CD14-positive monocyte (primary cell): ENCODE data around the gene MACROD2. TPM values are rescaled to one million over a fixed set of nuclear protein-coding genes. Genes with fewer than 3 reads are reported as not detected.

Experiments
- DNase-seq, 3 donors: peaks; one replicate each; pipeline ENCODE4 v3.0.0-alpha.2; 2011 to 2022
- H2AFZ ChIP-seq: 2 replicates; pipeline ENCODE4 v1.6.0; 2012; ENCODE audit warnings: mild to moderate bottlenecking, low read depth, low read length, inconsistent platforms; ENCODE audit not compliant: insufficient read depth, poor library complexity, severe bottlenecking
- H3K27ac ChIP-seq, 2 donors: 1 replicate in 1 of 2; 2 replicates in 1 of 2; pipeline ENCODE4 v1.5.1; 2012 to 2013; ENCODE audit warnings: low read length in 2 of 2, control low read depth in 1 of 2, inconsistent platforms in 1 of 2, low read depth in 1 of 2, mild to moderate bottlenecking in 1 of 2
- H3K27me3 ChIP-seq, 2 donors: one replicate each; pipeline versions ENCODE4 v1.6.0 to v1.6.1; 2011 to 2013; ENCODE audit warnings: low read length in 2 of 2; ENCODE audit not compliant: control insufficient read depth in 2 of 2, insufficient read depth in 2 of 2
- H3K36me3 ChIP-seq, 2 donors: replicated peaks in 1 of 2; 1 replicate in 1 of 2; 2 replicates in 1 of 2; pipeline versions ENCODE4 v1.5.1 to v1.6.1; 2012 to 2013; ENCODE audit warnings: low read length in 2 of 2, control low read depth in 1 of 2, inconsistent platforms in 1 of 2, mild to moderate bottlenecking in 1 of 2; ENCODE audit not compliant: insufficient read depth in 2 of 2, control insufficient read depth in 1 of 2
- H3K4me1 ChIP-seq, 2 donors: 1 replicate in 1 of 2; 2 replicates in 1 of 2; pipeline versions ENCODE4 v1.5.1 to v1.6.1; 2012 to 2013; ENCODE audit warnings: low read length in 2 of 2, control low read depth in 1 of 2, inconsistent platforms in 1 of 2, mild to moderate bottlenecking in 1 of 2, moderate library complexity in 1 of 2; ENCODE audit not compliant: insufficient read depth in 2 of 2, control insufficient read depth in 1 of 2
- H3K4me2 ChIP-seq: replicated peaks from 2 replicates; pipeline ENCODE3; 2012; ENCODE audit warnings: low read length, moderate library complexity, mild to moderate bottlenecking; ENCODE audit not compliant: poor library complexity, severe bottlenecking; ENCODE audit errors: extremely low read depth
- H3K4me3 ChIP-seq, 3 experiments: fragments of 200-600 bp in 1 of 3; sonication (generic) in 1 of 3; replicated peaks in 1 of 3; 1 replicate in 2 of 3; 2 replicates in 1 of 3; pipeline ENCODE4 v1.5.1; 2011 to 2013; ENCODE audit warnings: low read length in 3 of 3, mild to moderate bottlenecking in 3 of 3, control low read depth in 2 of 3, low read depth in 2 of 3, inconsistent platforms in 1 of 3, moderate library complexity in 1 of 3
- H3K79me2 ChIP-seq: 2 replicates; pipeline ENCODE4 v1.6.0; 2012; ENCODE audit warnings: mild to moderate bottlenecking, control low read depth, inconsistent platforms, low read length, moderate library complexity; ENCODE audit not compliant: insufficient read depth
- H3K9ac ChIP-seq: 2 replicates; pipeline ENCODE4 v1.6.0; 2017; ENCODE audit warnings: low read length, mild to moderate bottlenecking; ENCODE audit not compliant: insufficient read depth, poor library complexity, severe bottlenecking
- H3K9me3 ChIP-seq, 2 donors: replicated peaks in 1 of 2; 1 replicate in 1 of 2; 2 replicates in 1 of 2; pipeline versions ENCODE4 v1.5.1 to v1.6.1; 2012 to 2013; ENCODE audit warnings: low read length in 2 of 2, control low read depth in 1 of 2; ENCODE audit not compliant: control insufficient read depth in 1 of 2, insufficient read depth in 1 of 2
- H4K20me1 ChIP-seq: 2 replicates; pipeline ENCODE4 v1.6.0; 2012; ENCODE audit warnings: mild to moderate bottlenecking, low read length, control low read depth, moderate library complexity; ENCODE audit not compliant: insufficient read depth
- H3K27ac Mint-ChIP-seq, 7 donors: one replicate each; pipeline ENCODE4 v1.8.0; 2020; ENCODE audit warnings: mild to moderate bottlenecking in 7 of 7, mixed read lengths in 7 of 7, moderate library complexity in 6 of 7, inconsistent platforms in 2 of 7
- H3K27me3 Mint-ChIP-seq, 3 donors: one replicate each; pipeline ENCODE4 v1.8.0; 2021 to 2022; ENCODE audit warnings: low read depth in 3 of 3, mild to moderate bottlenecking in 3 of 3, mixed read lengths in 3 of 3, moderate library complexity in 3 of 3, inconsistent platforms in 1 of 3
- H3K36me3 Mint-ChIP-seq, 2 donors: one replicate each; pipeline ENCODE4 v1.8.0; 2020; ENCODE audit warnings: mixed read lengths in 2 of 2, inconsistent platforms in 1 of 2, mild to moderate bottlenecking in 1 of 2
- H3K4me1 Mint-ChIP-seq: one replicate; pipeline ENCODE4 v1.8.0; 2020; ENCODE audit warnings: mild to moderate bottlenecking, mixed read lengths
- H3K4me3 Mint-ChIP-seq, 2 donors: one replicate each; pipeline ENCODE4 v1.8.0; 2020; ENCODE audit warnings: mild to moderate bottlenecking in 2 of 2, mixed read lengths in 2 of 2, moderate library complexity in 1 of 2
- H3K9me3 Mint-ChIP-seq, 7 donors: one replicate each; pipeline ENCODE4 v1.8.0; 2020 to 2022; ENCODE audit warnings: mixed read lengths in 7 of 7, mild to moderate bottlenecking in 6 of 7, moderate library complexity in 6 of 7, inconsistent platforms in 2 of 7
- WGBS: methylation state at CpG from one replicate; pipeline ENCODE4 v1.1.5; 2013; ENCODE audit warnings: missing lambda C conversion rate; ENCODE audit not compliant: insufficient coverage; 5-methylcytosine and 5-hydroxymethylcytosine counted together
- intact Hi-C, 2 donors: fragments of 100-400 bp; cut with micrococcal nuclease; formaldehyde crosslinking; loops; one replicate each; pipeline versions ENCODE4 v1.15.0 to v1.15.1; 2023
- polyA plus RNA-seq, 3 donors: library from polyadenylated mRNA; depleted of rRNA in 1 of 3; unstranded in 2 of 3; stranded (reverse) in 1 of 3; fragments of 300-500 nt in 2 of 3; fragments of >200 nt in 1 of 3; fragmentation: Illumina TruSeq in 2 of 3; gene quantifications; 1 replicate in 2 of 3; 2 replicates in 1 of 3; pipeline ENCODE4 v1.2.3, GENCODE V29; 2012 to 2021
- TF ChIP-seq, protein P1 (sequence below): fragments of 200-600 bp; IDR thresholded peaks from one replicate; pipeline ENCODE4 v1.8.0; 2022; ENCODE audit warnings: antibody characterized with exemption, mild to moderate bottlenecking

MACROD2 gene
- polyA plus RNA-seq, 3 donors, result 0.23 TPM; not detected in 2

GRCh38 chr20:14030991-14031390 lies 35.7 kb downstream of the MACROD2 start:
- Histone ChIP-seq H4K20me1 (no peaks in the 10 kb centered on the region), H3K9me3 (peaks cover 0 to 13% of the 10 kb centered on the region in 2 donors), H3K79me2 (no peaks in the 10 kb centered on the region), H2AFZ (no peak overlapping the region), H3K4me3 (no peak overlapping the region), H3K4me2 (no peak overlapping the region), H3K9ac (no peak overlapping the region), H3K4me1 (no peaks in the 10 kb centered on the region), H3K27me3 (no peaks in the 10 kb centered on the region), H3K36me3 (no peaks in the 10 kb centered on the region), H3K27ac (no peak overlapping the region)
- Mint-ChIP-seq H3K27ac (no peak overlapping the region), H3K4me3 (no peak overlapping the region), H3K9me3 (peaks cover 4 to 14% (median 9%) of the 10 kb centered on the region in 7 donors), H3K36me3 (no peaks in the 10 kb centered on the region), H3K4me1 (no peaks in the 10 kb centered on the region), H3K27me3 (no peaks in the 10 kb centered on the region)
- DNase-seq, result no peak
- intact Hi-C loops, result no loop called here
- TF ChIP-seq, protein P1, sequence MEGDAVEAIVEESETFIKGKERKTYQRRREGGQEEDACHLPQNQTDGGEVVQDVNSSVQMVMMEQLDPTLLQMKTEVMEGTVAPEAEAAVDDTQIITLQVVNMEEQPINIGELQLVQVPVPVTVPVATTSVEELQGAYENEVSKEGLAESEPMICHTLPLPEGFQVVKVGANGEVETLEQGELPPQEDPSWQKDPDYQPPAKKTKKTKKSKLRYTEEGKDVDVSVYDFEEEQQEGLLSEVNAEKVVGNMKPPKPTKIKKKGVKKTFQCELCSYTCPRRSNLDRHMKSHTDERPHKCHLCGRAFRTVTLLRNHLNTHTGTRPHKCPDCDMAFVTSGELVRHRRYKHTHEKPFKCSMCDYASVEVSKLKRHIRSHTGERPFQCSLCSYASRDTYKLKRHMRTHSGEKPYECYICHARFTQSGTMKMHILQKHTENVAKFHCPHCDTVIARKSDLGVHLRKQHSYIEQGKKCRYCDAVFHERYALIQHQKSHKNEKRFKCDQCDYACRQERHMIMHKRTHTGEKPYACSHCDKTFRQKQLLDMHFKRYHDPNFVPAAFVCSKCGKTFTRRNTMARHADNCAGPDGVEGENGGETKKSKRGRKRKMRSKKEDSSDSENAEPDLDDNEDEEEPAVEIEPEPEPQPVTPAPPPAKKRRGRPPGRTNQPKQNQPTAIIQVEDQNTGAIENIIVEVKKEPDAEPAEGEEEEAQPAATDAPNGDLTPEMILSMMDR, result no peak
- WGBS, result no CpG with 5 or more reads among the region's 1 CpG

DNA sequence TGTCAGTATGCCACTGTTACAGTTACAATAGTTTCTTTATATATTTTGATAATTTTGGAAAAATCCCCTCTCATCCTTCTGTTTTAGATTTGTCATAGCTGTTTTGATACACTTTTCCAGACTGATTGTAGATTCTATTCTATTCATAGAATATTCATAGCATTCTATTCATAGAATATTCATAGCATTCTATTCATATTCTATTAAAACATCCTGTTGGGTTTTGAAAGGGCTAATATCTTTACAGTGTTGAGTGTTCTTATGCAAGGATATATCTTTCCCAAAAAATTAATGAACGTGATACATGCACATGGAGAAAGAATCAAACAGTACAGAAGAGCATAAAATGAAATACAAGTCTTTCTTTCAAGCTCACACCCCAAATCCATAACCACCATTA lies 38.0 kb downstream of the MACROD2 start:
- H3K4me1 ChIP-seq, result no peaks in the 10 kb centered on the region
- H3K27ac ChIP-seq, result no peak overlapping the region
- no peak overlapping the region for H3K4me2 ChIP-seq
- H3K9ac ChIP-seq, result no peak overlapping the region
- no peaks in the 10 kb centered on the region for H3K9me3 ChIP-seq
- no peaks in the 10 kb centered on the region for H3K27me3 ChIP-seq
- no peaks in the 10 kb centered on the region for H3K79me2 ChIP-seq
- Mint-ChIP-seq H3K27ac (no peak overlapping the region), H3K36me3 (no peaks in the 10 kb centered on the region), H3K27me3 (no peaks in the 10 kb centered on the region), H3K9me3 (peaks cover 0 to 7% (median 5%) of the 10 kb centered on the region in 7 donors), H3K4me3 (no peak overlapping the region), H3K4me1 (no peaks in the 10 kb centered on the region)
- no peak for DNase-seq
- no CpG with 5 or more reads among the region's 1 CpG for WGBS
- no peaks in the 10 kb centered on the region for H3K36me3 ChIP-seq
- H4K20me1 ChIP-seq, result no peaks in the 10 kb centered on the region
- no peak overlapping the region for H2AFZ ChIP-seq
- intact Hi-C loops, result no loop called here
- TF ChIP-seq, protein P1, result no peak
- no peak overlapping the region for H3K4me3 ChIP-seq
